Measurements from ENCODE around the gene HMOX1. TPM values are rescaled to one million over a fixed set of nuclear protein-coding genes. Genes with fewer than 3 reads are reported as not detected.
"Not testable (repeated sequence)": the region's sequence is repeated elsewhere in the genome, so short reads cannot be mapped to it uniquely, and the experiment has no call there.

Gene HMOX1
- total RNA-seq, 2 donors from 2014 or later: 29.5 to 52.3 TPM

GRCh38 chr22:35396622-35397021 lies 15.7 kb downstream of the HMOX1 start:
- ATAC-seq; intact Hi-C loops (cut with DNase I, micrococcal nuclease); DNase-seq: not testable (repeated sequence)

- intact Hi-C loops (cut with DNase I, micrococcal nuclease): no loop called here
- DNase-seq: no peak
These were observed 16.4 kb downstream of the HMOX1 start for GRCh38 chr22:35397095-35397904.

DNA sequence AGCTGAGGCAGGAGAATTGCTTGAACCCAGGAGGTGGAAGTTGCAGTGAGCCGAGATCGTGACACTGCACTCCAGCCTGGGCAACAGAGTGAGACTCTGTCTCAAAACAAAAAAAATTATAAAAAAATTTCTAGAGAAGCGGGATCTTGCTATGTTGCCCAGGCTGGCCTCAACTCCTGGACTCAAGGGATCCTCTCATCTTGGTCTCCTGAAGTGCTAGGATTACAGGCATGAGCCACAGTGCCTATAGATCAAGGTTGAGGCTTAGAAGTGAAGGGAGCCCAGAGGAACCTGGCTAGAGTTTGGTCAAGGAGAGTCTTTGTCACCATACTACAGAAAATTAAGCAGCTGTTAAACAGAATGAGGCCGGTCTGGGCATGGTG lies 17.7 kb downstream of the HMOX1 start:
- intact Hi-C loops (cut with DNase I, micrococcal nuclease): no loop called here
- no peak for ATAC-seq
- no peak for DNase-seq

More at GRCh38 chr22:35397095-35397904, 16.4 kb downstream of the HMOX1 start:
- ATAC-seq: peak; percentile 9

DNA sequence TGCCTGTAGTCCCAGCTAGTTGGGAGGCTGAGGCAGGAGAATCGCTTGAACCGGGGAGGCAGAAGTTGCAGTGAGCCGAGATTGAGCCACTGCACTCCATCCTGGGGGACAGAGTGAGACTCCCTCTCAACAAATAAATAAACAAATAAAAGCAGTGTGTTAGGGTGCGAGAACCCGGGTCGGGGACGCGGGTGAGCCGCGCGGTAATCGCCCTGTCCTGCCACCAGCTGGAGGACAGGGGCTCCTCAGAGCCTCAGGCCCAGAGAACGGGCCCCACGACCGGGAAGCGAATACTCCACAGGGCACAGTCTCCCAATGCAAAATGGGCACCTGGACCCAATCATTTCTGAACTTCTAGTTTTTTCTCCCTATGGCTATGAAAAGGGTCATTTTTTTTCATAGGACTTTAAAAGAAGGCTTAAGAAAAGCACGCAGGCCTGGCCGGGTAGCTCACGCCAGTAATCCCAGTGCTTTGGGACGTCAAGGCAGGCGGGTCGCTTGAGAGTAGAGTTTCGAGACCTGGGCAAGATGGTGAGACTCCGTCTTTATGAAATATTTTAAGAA lies 18.3 kb downstream of the HMOX1 start:
- DNase-seq (no peak), ATAC-seq (no peak)
- intact Hi-C loops (cut with DNase I, micrococcal nuclease): no loop called here

DNA sequence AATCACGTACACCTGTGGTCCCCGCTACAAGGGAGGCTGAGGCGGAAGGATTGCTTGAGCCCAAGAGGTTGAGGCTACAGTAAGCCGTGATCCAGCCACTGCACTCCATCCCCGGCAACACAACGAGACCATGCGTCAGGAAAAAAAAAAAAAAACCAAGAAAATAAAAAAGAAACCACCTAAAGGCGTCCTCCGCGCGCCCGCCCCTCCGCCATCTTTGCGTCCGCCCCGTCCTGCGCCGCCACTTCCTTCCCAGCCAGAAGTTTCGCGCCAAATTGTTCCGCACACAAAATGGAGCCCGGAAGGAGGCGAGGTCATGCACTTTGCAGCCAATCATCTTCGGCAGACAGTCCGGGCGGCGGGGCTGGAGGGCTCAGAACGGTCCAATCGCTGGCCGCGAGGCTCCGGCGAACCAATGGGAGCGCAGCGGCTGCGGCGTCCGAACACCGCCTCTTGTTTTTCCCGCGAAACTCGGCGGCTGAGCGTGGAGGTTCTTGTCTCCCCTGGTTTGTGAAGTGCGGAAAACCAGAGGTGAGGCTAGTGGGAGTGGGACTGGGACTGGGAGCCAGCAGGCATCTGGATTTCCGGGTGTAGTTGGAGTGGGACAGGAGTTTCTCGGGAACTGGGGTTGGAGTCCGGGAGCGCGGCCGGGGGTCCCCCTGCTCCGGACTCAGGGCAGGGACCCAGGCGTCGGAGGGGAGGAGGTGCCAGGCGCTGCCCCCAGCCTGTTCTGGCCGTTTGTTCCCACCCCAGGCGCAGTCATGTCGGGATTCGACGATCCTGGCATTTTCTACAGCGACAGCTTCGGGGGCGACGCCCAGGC lies 19.0 kb downstream of the HMOX1 start, which contains the start of gene MCM5:
MCM5 (plus strand) TSS at position 463 of the 823 bp plus-strand sequence; CDS start at position 762, 299 bp downstream.
- intact Hi-C loops (cut with DNase I, micrococcal nuclease): no loop called here
- ATAC-seq (peak; percentile 98), DNase-seq (peak; percentile 98)

DNA sequence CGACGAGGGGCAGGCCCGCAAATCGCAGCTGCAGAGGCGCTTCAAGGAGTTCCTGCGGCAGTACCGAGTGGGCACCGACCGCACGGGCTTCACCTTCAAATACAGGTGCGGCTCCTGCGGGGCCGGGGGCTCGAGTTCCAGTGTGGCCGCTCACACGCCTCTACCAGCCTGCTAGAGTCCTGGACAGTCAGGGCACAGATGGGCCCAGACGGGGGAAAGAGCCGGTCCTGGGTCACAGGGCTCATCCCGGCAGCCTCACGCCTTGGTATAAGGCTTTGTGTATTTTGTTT lies 19.6 kb downstream of the HMOX1 start:
- intact Hi-C loops (cut with DNase I, micrococcal nuclease): no loop called here
- DNase-seq: peak in 1 of 2 donors; percentile 45
- peak; percentile 29 for ATAC-seq

DNA sequence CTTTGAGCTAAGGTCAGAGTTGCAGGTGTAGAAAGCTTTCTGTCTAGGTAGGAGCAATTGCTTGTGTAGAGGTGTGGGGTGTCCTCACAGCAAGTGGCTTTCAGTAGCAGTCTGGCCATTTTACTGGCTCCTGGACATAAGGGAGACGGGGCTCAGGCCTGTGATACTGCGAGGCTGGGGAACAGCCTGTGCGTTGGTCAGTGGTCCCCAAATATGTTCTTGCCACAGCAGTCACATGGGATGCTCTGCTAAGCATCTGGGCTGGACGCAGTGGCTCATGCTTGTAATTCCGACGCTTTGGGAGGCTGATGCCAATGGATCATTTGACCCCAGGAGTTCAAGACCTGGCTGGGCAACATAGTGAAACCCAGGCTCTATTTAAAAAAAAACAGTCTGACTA lies 21.0 kb downstream of the HMOX1 start:
- no peak for ATAC-seq

GRCh38 chr22:35403356-35403755 lies 22.5 kb downstream of the HMOX1 start:
- intact Hi-C loops (cut with DNase I, micrococcal nuclease): no loop called here
- DNase-seq: no peak
- no peak for ATAC-seq

More for the DNA sequence above, 21.0 kb downstream of the HMOX1 start:
- no peak for DNase-seq
- intact Hi-C loops (cut with DNase I, micrococcal nuclease): no loop called here

- intact Hi-C loops (cut with DNase I, micrococcal nuclease): no loop called here
- no peak for ATAC-seq
- no peak for DNase-seq
These were observed 23.3 kb downstream of the HMOX1 start for GRCh38 chr22:35404176-35404575.

- ATAC-seq: no peak
- intact Hi-C loops (cut with DNase I, micrococcal nuclease): no loop called here
- no peak for DNase-seq
These were observed 25.5 kb downstream of the HMOX1 start for GRCh38 chr22:35406443-35406842.

GRCh38 chr22:35407362-35407761 lies 26.5 kb downstream of the HMOX1 start:
- intact Hi-C loops (cut with DNase I, micrococcal nuclease): no loop called here
- DNase-seq: no peak
- ATAC-seq: no peak

GRCh38 chr22:35409783-35410662 lies 29.1 kb downstream of the HMOX1 start:
- intact Hi-C loops (cut with DNase I, micrococcal nuclease): no loop called here
- peak; percentile 42 to 45 for DNase-seq
- peak; percentile 26 for ATAC-seq

DNA sequence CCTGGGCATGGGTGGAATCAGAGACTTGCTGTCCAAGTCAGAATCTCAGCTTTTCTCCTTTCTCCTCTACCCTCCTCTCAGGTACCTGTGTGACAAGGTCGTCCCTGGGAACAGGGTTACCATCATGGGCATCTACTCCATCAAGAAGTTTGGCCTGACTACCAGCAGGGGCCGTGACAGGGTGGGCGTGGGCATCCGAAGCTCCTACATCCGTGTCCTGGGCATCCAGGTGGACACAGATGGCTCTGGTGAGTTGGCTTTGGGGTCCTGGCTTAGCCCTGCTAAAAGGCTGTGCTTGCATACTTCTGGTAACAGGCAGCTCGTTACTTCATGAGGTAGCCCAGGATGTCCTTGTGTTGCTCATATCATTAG lies 29.8 kb downstream of the HMOX1 start:
- intact Hi-C loops (cut with DNase I, micrococcal nuclease): no loop called here
- ATAC-seq: no peak
- no peak for DNase-seq

DNA sequence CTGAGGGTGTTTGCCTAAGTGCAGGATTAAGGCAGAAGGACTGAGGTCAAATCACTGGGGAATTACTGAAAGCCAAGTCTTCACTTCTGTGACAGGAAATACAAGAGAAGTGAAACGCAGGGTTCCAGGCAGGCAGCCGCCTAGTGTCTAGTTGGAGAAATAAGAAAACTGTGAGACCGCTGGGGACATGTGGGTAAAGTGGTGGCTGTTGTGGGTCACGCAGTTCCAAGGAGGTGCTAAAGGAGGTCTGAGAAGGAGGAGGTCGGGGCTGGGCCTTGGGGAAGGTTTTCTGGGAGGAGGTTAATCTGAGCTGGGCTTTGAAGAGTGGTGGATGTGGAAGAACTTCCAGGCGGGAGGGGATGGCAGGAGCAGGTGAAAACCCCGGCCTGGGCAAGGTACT lies 30.2 kb downstream of the HMOX1 start:
- intact Hi-C loops (cut with DNase I, micrococcal nuclease): no loop called here
- no peak for DNase-seq
- ATAC-seq: no peak

GRCh38 chr22:35413624-35414023 lies 32.7 kb downstream of the HMOX1 start:
- DNase-seq (no peak), ATAC-seq (no peak)
- intact Hi-C loops (cut with DNase I, micrococcal nuclease): no loop called here

DNA sequence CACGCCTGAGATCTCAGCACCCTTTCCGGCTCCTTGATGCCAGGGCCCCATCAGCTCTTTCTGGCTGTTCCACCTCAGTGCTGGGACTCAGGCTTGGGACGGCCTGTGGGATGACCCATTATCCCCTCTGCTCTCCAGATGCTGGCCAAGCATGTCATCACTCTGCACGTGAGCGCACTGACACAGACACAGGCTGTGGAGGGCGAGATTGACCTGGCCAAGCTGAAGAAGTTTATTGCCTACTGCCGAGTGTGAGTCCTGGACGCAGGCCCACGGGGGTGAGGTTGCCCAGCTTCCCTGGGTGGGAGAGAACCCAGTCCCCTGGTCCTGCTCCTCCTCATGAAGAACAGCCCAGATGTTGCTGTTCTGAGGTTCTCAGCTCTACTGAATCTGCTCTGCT lies 36.7 kb downstream of the HMOX1 start:
- intact Hi-C loops (cut with DNase I, micrococcal nuclease): no loop called here
- ATAC-seq (no peak), DNase-seq (no peak)

- intact Hi-C loops (cut with DNase I, micrococcal nuclease): no loop called here
- ATAC-seq: no peak
- DNase-seq: no peak
These were observed 37.2 kb downstream of the HMOX1 start for GRCh38 chr22:35418088-35418487.

GRCh38 chr22:35418731-35419130 lies 37.8 kb downstream of the HMOX1 start:
- no peak for ATAC-seq
- no peak for DNase-seq
- intact Hi-C loops (cut with DNase I, micrococcal nuclease): no loop called here

DNA sequence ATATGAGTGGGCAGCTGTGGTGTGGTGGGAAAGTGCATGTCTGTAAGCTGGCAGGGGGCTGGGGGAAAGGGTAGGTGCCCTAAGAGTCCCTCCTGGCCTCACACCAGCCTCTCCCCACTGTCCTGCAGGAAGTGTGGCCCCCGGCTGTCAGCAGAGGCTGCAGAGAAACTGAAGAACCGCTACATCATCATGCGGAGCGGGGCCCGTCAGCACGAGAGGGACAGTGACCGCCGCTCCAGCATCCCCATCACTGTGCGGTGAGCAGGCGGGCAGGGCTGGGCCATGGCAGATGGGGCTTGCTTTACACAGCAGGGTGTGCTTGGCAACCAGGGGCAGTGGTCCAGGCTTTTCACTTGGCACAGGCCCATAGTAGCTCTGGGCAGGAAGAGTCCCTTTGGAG lies 38.9 kb downstream of the HMOX1 start:
- DNase-seq (no peak), ATAC-seq (no peak)
- intact Hi-C loops (cut with DNase I, micrococcal nuclease): no loop called here
